Colonic mucosa (tissue), 4 donors: ENCODE measurements around the gene IL10RA. TPM values are rescaled to one million over a fixed set of nuclear protein-coding genes. Genes with fewer than 3 reads are reported as not detected.

Experiments
- DNase-seq: peaks from one replicate; pipeline ENCODE4 v3.0.0-alpha.2; 2020
- H3K27ac ChIP-seq: fragments of 200-600 bp; one replicate; pipeline ENCODE4 v1.8.0; 2021
- H3K27me3 ChIP-seq: fragments of 200-600 bp; one replicate; pipeline ENCODE4 v1.8.0; 2021
- H3K36me3 ChIP-seq: fragments of 200-600 bp; one replicate; pipeline ENCODE4 v1.8.0; 2021
- H3K4me1 ChIP-seq: fragments of 200-600 bp; one replicate; pipeline ENCODE4 v1.8.0; 2021; ENCODE audit warnings: mild to moderate bottlenecking
- H3K4me3 ChIP-seq: fragments of 200-600 bp; one replicate; pipeline ENCODE4 v1.8.0; 2021
- H3K9ac ChIP-seq, 2 donors: one replicate each; pipeline ENCODE4 v1.7.0; 2013; ENCODE audit warnings: control low read depth in 2 of 2, low read depth in 2 of 2, low read length in 2 of 2
- H3K9me3 ChIP-seq: fragments of 200-600 bp; one replicate; pipeline ENCODE4 v1.8.0; 2021
- intact Hi-C: fragments of 100-400 bp; cut with DNase I; formaldehyde crosslinking; loops from one replicate; pipeline ENCODE4 v1.14.1; 2022
- total RNA-seq, 2 donors: library from RNA; stranded (reverse); fragmentation: NEBNext Ultra II Directional in 1 of 2; extraction: Animal tissue kit (Norgen Biotek cat#: 25700) in 1 of 2; gene quantifications; one replicate each; pipeline ENCODE4 v1.2.1, GENCODE V29; 2021
- TF ChIP-seq, protein P1 (sequence below): fragments of 200-600 bp; IDR thresholded peaks from one replicate; pipeline ENCODE4 v1.8.0; 2022; ENCODE audit warnings: antibody characterized with exemption, mild to moderate bottlenecking
- donor health status: healthy.
- donor health status: DM: no; HTN: no; CAD: no.
- donor health status: DM: no; HTN: no; CAD: no.

IL10RA gene
- 1 to 10 TPM; 4.4 to 9.8 TPM for total RNA-seq

DNA sequence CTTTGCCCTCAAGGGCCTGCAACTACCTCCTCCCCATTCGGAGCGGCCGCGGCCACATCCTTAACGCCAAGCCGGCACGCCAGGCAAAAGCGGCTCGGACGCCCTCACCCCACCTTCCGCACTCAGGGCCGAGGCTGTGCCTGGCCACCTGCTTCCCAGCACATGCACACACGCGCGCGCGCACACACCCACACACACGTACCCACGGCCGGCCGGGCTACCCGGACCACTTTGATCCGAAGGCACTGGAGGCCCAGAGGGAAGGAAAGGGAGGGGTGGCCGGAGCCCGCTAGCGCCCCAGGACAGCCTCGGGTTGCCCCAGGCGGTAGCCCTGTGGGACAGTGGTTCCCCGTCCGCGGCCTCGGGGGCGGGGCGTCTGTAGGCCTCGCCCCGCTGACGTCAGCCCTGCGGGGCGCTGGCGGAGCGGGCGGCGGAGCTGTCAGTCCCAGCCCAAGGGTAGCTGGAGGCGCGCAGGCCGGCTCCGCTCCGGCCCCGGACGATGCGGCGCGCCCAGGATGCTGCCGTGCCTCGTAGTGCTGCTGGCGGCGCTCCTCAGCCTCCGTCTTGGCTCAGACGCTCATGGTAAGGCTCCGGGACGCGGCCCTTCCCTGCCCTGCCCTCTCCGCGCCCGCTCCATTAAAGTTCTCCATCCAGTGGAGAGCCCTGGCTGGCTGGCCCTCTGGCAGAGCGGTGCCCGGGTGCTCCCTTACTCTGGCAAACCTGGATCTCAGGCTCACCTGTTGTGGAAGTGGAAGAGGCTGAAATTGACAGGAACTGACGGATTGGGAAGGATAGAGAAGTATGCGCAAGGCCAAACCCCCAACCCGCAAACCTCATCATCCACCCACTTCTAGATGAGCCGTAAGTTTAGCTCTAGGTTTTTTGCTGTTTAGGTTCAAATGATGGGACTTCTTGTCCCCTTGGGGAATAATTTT lies at the start of gene IL10RA:
Gene IL10RA (plus strand): TSS at position 442 of the 935 bp plus-strand sequence. CDS start 74 bp downstream, at position 516.
- no peaks in the 10 kb centered on the region for H3K9me3 ChIP-seq
- intact Hi-C loops, result no loop called here
- TF ChIP-seq, protein P1, sequence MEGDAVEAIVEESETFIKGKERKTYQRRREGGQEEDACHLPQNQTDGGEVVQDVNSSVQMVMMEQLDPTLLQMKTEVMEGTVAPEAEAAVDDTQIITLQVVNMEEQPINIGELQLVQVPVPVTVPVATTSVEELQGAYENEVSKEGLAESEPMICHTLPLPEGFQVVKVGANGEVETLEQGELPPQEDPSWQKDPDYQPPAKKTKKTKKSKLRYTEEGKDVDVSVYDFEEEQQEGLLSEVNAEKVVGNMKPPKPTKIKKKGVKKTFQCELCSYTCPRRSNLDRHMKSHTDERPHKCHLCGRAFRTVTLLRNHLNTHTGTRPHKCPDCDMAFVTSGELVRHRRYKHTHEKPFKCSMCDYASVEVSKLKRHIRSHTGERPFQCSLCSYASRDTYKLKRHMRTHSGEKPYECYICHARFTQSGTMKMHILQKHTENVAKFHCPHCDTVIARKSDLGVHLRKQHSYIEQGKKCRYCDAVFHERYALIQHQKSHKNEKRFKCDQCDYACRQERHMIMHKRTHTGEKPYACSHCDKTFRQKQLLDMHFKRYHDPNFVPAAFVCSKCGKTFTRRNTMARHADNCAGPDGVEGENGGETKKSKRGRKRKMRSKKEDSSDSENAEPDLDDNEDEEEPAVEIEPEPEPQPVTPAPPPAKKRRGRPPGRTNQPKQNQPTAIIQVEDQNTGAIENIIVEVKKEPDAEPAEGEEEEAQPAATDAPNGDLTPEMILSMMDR, result no peak
- H3K4me3 ChIP-seq, result peak within 1 kb of the TSS; percentile 51
- peaks cover 4% of the 10 kb centered on the region for H3K4me1 ChIP-seq
- no peaks in the 10 kb centered on the region for H3K36me3 ChIP-seq
- peak; percentile 90 for DNase-seq
- H3K27me3 ChIP-seq, result no peaks in the 10 kb centered on the region
- H3K9ac ChIP-seq, result peak within 1 kb of the TSS; percentile 76 to 92
- H3K27ac ChIP-seq, result peak within 1 kb of the TSS; percentile 81

DNA sequence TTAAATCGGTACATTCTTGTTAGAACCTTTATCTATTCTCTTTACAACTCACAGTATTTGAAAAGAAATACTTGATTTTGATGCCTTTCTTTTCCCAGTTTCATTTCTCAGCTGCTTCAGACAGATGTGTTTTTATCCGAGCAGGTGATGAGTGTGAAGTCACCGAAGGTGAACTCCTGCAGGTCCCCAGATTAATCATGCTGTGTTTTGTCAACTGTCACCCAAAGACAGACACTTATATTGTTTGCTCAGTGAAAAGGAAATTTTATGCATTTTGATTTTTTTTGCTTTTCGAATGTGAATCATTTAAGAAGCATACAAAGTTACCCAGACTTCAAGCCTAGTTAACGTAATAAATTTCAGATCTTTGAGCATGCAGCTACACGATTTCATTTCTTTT lies 49.2 kb upstream of the IL10RA start:
- DNase-seq, result no peak
- Histone ChIP-seq H3K9me3 (no peaks in the 10 kb centered on the region), H3K27ac (no peak overlapping the region), H3K9ac (no peak overlapping the region), H3K4me1 (no peaks in the 10 kb centered on the region), H3K27me3 (no peaks in the 10 kb centered on the region), H3K4me3 (no peak overlapping the region), H3K36me3 (no peaks in the 10 kb centered on the region)
- TF ChIP-seq, protein P1, result no peak
- intact Hi-C loops, result no loop called here

DNA sequence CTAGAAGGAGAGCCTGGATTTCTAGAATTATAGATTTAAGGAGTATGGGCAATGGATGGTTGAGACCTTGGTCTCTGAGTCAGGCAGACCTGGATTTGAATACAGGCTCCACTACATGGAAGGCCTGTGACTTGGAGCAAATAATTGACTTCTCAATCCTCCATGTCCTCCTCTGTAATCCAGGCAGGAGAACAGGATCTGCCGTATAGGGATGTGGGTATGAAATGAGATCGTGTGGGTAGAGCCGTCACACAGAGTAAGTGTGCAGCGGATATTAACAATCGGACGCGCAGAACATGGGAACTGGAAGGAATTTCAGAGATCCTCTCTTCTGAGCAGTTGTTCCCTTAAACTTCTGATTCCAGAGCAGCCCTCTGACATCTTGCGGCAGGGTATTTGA lies 45.5 kb upstream of the IL10RA start:
- no peaks in the 10 kb centered on the region for H3K27me3 ChIP-seq
- no peaks in the 10 kb centered on the region for H3K36me3 ChIP-seq
- intact Hi-C loops, result no loop called here
- H3K9ac ChIP-seq, result no peak overlapping the region
- TF ChIP-seq, protein P1, result no peak
- DNase-seq, result no peak
- H3K4me1 ChIP-seq, result no peaks in the 10 kb centered on the region
- no peak overlapping the region for H3K27ac ChIP-seq
- no peaks in the 10 kb centered on the region for H3K9me3 ChIP-seq
- no peak overlapping the region for H3K4me3 ChIP-seq

DNA sequence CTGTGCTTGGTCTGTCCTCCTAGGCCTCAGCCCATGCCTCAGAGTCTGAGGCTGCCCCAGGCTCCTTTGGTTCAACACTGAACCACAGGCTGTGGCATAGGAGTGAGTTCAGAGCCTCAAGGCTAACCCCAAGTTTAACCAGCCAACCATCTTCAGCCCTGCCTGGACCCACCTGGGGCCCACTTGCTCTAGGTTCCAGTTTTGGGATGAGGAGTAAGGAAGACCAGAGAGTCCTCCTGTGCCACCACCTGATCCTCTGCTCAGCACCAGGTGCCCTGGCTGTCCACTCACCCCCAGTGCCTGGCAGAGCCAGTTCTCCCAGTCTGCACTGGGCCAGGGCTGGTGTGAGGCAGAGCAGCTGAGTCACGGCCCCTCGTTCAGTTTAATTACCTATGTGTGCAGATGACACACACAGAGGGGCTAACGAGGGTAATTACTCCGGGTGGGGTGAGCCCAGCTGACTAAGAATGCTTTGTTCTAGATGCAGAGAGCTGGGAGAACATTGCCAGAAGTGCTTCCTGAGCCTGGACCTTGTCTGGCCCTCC lies 45.0 kb upstream of the IL10RA start:
- DNase-seq, result no peak
- H3K9ac ChIP-seq, result no peak overlapping the region
- TF ChIP-seq, protein P1, result no peak
- no peak overlapping the region for H3K4me3 ChIP-seq
- no peak overlapping the region for H3K27ac ChIP-seq
- intact Hi-C loops, result no loop called here
- H3K27me3 ChIP-seq, result no peaks in the 10 kb centered on the region
- no peaks in the 10 kb centered on the region for H3K4me1 ChIP-seq
- H3K36me3 ChIP-seq, result no peaks in the 10 kb centered on the region
- no peaks in the 10 kb centered on the region for H3K9me3 ChIP-seq

DNA sequence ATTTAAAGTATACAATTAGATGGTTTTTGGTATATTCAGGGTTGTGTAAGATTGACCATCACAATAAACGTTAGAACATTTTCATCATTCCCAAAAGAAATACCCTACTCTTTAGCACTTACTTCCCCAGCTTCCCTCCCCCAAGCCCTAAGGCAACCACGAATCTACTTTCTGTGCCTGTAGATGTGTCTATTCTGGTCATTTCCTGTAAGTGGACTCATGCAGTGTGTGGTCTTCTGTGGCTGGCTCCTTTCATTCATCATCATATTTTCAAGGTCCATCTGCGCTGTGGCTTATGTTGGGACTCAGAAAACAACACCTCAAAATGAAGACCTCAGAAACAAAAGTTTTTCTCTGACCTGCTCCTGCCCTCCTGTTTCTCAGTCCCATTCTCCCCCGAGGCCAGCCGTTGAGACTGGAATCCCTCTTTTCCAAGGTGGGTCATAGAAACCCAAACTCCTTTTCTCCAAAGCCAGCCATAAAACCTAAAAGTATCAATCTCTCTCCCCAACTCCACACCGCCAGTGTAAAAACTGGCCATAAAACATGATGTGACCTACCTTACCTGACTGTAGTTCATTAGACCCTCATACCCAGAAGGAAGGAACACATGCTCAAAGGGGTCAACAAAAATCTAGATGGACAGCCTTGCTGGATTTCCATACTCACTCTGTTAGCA lies 44.1 kb upstream of the IL10RA start:
- H3K27ac ChIP-seq, result no peak overlapping the region
- no peaks in the 10 kb centered on the region for H3K27me3 ChIP-seq
- DNase-seq, result no peak
- TF ChIP-seq, protein P1, result no peak
- H3K36me3 ChIP-seq, result no peaks in the 10 kb centered on the region
- no peak overlapping the region for H3K4me3 ChIP-seq
- no peak overlapping the region for H3K9ac ChIP-seq
- no peaks in the 10 kb centered on the region for H3K4me1 ChIP-seq
- no peaks in the 10 kb centered on the region for H3K9me3 ChIP-seq
- intact Hi-C loops, result no loop called here
